Measurements from ENCODE around the gene XYLT1.

Gene XYLT1

DNA sequence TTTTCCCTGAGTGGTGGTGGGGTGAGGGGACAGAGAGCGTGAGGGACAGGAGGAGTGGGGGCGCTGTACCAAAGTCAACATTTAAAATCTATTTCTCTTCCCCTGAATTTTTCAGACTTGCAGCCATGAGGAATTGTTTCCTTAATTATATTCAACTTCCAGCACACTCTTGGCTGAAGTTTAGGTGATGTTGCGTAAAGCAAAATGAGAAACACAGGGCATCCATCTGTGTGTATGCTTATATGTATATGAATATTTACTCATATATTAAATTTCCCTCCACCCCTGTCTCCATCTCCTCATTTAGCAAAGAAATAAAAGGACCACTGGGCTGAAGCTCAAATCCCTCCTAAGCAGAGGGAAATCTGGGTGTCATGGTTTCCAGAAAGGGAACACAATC is 218.1 kb downstream of the XYLT1 start:
- DNase-seq (ENCODE audit: low read depth in 2 of 2), result no peak

DNA sequence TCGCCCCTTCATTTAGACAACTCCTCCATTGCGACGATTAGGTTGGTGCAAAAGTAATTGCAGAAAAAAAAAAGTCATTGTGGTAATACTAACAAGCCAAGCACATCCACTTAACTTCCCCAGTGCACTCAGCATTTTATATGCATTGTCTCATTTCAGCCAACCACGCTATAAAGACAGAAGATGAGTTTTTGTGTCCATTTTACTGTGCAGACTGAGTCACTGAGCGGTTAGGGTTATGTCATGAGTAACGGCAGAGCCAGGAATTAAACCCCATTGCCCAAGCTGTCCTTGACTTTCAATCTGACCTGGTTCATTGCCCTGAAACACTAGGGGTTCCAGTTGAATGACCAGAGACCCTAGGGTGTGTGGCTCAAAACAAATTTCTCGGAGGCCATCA is 218.7 kb downstream of the XYLT1 start:
- no peak for DNase-seq (ENCODE audit: low read depth in 2 of 2)

DNA sequence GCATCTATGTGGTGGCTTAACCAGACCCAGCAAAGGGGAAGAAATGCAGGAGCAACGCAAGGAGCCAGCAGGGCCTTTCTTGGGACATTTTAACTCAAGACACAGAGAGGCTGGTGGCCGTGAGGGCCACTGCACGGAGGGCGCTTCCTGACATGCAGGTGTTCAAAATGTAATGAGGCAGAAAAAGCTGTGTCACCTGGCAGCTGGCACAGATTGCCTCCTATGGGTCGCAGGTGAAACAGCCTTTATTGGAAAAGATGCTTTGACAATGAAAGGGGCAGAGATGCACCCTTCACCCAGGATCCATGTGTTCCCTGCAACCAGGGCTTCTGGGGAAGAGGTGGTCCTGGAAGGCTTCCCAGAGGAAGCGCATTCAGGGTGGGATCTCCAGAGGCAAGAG is 219.3 kb downstream of the XYLT1 start:
- DNase-seq (ENCODE audit: low read depth in 2 of 2), result no peak

DNA sequence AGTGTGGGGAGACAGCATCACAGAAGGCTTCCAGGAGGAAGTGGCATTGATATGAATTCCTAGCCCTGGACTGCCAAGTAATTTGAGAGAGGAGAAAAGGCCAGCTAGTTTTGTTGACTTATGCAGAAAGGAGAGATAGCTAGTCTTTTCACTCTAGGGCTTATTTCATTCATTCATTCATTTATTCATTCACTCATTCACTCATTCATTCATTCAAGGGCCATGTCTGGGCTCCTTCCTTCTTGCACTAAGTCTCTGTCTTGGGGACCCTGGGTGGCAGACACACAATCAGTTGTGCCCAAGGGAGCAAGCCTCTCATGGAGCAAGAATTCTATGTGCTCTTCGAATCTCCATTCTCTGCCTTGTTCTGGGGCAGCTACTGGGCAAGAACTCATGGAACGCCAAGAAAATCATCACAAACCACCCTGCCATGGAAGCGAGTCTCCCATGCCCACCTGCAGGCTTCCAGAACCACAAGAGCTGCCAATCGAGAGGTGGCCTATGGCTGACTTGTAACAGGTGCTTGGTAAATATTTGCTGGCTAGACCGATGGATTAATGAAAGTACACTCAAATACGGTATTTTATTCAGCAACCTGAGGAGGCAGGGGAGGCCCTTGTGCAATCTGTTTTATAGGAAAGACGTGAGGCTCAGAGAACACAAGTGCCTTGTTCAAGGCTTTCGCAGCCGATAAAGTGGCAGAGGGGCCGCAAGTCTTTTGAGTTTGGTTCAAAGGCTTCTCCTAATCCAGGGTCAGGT is 223.6 kb downstream of the XYLT1 start:
- no peak for DNase-seq (ENCODE audit: low read depth in 2 of 2)

DNA sequence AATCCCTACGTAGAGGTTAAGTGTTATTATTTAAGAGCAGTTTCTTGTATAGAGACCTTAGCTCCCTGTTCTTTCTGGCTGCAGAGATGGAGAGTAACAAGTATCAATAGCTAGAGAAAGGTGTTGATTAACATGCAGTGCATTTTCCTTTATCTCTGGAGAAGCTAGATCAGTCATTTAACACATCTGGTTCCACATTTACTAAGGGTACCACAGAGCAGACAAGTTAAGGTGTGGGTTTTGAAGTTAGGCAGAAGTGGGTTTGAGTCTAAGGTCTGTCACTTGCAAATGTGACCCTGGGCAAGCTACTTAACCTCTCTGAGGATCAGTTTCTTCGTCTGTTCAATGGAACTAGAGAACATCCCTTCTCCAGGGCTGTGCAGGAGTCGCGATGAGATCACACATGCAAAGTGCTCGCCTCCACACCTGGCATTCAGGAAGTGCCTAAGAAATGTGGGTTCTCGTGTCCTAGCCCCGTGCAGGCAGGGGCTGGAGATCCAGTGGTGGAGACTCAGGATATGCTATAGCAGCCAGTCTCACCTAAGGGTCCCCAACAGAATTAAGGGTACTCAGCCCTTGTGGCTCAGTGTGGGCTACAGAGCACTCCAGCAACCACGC is 224.4 kb downstream of the XYLT1 start:
- no peak for DNase-seq (ENCODE audit: low read depth in 2 of 2)

DNA sequence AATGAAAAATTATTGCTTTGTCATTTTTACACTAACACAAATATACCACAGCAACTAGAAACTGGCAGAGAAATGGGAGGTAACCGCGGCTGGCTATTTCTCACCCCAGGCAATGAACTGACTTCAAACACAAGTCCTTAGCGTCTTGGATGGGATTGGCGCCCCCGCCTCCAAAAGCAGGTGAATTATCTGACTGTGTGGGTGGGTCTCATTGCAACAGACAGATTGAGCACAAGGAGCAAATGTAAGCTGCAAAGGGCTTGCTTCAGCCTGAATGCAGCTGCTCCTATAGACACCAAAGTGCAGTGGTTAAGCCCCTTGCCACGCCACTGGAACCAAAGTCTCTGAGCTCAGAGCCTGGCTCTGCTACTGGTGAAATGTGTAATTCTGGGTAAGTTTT is 225.0 kb downstream of the XYLT1 start:
- no peak for DNase-seq (ENCODE audit: low read depth in 2 of 2)

DNA sequence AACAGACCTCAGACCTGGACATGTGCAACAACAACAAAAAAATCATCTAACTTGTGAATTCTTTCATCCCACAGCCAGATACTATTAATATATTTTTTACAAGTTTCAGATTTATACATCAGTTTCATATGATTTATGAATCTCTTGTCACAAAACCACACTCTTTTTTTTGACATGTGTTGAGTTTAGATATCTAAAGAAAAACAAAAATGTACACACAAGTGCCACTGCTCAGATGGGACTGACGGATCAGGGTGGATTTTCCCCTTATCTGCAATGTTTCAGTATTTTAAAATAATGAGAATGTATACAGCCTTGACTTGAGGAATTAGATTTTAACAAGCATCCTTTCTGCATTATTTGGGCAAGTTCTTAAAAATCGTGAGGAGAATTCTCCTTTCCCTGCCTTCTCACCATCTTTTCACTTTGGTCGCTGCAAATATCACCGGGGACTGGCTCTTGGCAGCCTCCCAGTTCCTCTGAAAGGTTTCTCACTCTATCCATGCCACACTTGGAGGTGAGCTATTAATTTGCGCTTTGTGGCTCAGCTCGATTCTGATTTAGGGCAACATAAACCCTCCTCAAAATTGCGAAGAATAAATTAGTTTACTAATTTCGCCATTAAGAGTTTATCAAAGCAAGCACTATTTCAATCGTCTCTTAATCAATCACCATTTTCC is 225.7 kb downstream of the XYLT1 start:
- DNase-seq (ENCODE audit: low read depth in 2 of 2), result no peak

DNA sequence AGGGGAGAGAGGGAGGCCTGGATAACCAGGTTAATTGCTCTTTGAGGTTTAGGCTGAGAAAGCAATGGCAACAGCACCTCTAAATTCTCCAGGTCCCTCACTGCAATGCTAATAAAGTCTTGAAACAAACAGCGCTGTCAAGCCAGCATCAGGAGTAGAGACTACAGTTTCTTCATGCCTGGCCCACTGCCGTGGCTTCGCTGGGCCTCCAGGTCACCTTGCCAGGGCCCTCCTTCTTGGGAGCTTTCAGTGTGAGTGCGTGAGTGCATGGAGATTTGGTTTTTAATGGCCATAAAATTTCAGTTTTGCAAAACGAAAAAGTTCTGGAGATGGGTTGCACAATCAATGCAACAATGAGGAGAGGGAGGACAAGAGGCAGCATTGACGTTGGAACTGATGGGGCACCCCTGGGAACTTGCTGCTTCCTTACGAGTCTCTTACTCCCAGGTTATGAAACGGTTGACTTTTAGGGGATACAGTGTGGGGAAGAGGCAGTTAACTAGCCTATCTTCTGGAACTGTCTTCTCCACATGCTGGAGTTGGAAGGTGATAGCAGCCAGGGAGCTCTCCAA is 229.4 kb downstream of the XYLT1 start:
- no peak for DNase-seq (ENCODE audit: low read depth in 2 of 2)

DNA sequence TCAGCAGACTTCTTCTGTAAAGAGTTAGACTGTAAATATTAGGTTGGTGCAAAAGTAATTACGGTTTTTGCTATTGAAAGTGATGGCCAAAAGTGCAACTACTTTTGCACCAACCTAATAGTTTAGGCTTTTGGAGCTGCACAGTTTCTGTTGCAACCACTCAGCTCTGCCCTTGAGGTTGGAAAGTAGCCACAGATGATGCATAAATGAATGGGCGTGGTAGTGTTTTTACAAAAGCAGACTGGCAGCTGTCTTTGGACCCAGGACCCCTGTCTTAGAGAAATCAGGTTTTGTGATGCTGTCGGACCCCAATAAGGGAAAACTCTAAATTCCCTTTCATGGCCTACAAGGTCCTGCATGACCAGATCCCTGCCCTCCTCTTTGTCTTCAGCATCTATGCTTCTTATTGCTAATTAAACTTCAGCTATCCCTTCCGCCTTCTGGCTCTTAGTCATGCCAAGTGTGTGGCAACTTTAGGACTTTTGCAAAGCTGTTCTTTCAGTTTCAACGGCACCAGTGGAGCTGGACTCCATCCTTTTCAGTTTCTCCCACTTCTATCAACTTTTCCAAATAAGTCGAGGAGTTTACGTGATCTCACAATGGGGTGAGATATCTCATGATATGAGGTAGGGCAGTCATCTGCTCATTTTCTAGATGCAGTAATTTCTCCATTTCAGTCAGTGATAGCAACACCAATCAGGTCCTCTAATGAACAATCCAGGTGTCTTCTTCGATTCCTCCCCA is 232.3 kb downstream of the XYLT1 start:
- DNase-seq (ENCODE audit: low read depth in 2 of 2), result no peak

DNA sequence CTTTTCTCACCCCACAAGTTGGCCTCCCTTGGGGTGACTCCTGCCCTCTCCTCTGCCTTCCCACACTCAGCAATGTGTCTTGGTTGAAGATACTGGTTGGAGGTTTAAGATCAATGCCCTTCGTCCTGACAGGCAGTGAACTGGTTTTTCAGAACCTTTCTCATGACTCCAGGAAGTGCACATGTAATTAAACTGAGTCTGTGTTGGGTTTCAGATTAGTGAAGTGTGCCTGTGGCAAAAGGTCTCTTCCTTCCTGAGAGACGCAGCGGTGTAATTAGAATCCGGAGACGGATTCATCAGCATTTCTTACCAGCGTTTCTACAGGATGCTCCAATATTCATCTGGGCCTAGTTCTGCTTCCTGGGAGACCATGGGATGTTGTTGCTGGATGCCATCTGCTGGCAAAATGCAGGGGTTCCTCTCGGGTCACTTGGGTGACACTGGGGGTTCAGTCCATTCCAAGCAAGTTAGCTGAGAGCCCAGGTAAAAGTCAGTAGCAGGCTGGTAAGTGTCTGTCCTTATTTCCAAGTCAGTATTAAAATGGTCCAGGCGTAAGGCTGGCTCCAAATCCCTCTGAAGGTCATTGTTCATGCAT is 233.3 kb downstream of the XYLT1 start:
- no peak for DNase-seq (ENCODE audit: low read depth in 2 of 2)

DNA sequence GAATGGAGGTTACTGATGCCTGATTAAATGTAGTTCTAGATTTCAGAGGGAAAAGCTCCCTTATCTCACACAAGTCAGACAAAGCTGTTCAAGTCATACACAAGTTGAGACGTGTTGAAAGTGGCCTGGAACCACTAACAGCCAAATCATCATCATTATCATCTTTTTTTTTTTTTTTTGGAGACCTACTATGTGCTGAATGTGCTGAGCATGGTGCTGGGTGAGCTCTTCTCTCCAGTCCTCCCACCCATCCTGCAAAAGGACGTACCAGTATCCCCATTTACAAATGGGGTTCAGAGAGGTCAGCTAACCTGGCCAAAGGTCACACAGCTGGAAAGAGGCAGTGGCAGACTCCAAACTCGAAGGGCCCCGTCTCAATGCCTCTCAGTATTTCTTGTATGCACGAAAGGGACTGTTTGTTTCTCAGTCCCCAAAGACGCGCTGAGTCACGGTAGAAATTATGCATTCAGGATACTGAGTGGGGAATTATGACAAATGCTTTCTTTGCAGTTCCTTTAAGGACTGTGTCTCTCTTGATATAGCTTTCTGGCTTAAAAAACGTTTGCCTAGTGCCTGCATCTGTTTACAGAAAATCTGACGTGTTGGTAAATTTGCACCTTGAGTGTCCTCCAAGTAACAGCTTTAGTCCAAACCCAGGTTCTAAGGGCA is 235.5 kb downstream of the XYLT1 start:
- no peak for DNase-seq (ENCODE audit: low read depth in 2 of 2)

DNA sequence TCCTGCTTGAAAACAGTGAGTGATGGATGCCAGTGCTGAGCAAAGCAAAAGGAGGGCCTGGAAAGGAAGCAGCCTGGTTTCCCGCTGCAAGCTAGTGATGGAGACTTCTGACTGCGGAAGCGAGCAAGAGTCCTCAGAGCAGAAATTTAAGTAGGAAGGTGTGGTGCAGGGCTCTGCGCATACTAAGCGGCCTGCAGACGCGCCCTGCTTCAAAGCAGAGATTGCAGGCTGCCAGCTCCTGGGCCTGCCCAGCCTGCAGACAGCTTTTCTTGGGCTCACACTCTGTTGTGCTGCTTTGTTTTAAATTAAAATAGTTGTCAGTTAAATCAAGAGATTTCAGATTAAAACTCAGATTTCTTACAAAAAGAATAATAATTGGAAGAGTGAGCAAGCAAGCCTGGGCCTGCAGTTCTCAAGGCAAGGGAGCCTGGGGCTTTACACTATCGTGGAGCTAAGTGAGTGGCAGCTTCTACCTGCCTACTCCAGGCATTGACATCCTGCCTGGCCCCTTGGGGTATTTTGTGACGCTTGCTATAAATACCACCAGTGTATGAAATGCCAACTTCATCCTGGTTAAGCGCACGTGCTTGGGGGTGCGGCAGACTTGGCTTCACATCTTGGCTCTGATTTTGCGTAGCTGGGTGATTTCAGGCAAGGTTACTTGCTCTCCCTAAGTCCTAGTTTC is 237.3 kb downstream of the XYLT1 start:
- no peak for DNase-seq (ENCODE audit: low read depth in 2 of 2)

DNA sequence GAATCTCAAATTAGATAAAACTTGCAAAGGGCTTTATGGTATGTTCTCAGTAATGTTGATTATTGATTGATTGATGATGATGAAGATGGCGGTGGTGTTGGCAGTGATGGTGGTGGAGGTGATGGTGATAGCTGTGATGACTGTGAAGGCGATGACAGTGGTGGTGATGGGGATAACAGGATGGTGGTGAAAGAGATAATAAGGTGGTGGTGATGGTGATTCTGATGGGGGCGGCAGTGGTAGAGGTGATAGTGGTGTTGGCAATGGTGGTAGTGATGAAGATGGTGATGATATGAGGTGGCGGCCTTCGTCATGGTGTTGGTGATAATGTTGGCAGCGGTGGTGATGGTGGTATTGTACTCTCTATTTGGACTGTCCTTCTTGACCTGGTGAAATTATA is 238.3 kb downstream of the XYLT1 start:
- no peak for DNase-seq (ENCODE audit: low read depth in 2 of 2)

DNA sequence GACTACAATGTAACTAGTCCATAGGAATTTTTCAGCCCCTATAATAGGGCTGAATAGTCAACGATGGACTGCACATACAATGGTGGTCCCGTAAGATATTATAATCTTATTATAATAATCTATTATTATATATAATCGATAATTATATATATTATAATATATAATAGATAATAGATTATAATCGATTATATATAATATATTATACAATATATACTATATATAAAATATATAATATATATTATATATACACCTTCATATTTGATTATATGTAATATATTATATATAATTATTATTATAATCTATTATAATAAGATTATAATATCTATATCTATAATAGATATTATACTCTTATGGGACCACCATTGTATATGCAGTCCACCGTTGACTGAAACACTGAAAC is 238.8 kb downstream of the XYLT1 start:
- no peak for DNase-seq (ENCODE audit: low read depth in 2 of 2)

DNA sequence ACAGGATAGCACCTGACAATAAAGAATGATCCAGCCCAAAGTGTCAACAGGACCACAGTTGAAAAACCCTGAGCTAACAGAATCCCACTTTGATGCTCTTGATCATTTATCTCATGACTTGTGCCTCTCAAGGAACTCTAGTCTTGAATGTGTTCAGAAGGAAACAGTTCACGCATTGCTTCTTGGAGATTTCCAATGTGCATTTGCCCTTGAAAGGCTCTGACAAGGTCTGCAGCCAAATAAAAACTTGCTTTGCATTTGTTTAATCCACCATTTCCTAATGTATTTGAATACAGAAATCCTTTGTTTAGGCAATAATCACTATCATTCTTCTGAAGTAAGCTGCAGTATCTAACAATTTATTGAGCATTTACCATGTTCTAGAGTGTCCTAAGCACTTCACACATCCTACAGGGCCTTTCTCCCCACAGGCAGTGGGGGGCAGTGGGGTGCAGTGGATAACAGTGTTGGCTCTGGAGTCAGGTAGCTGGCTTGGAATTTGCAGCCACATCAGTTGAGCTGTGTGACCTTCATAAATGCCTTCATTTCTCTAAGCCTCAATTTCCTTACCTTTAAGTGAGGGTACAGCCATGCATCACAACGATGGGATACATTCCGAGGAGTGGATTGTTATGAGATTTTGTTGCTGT is 239.7 kb downstream of the XYLT1 start:
- no peak for DNase-seq (ENCODE audit: low read depth in 2 of 2)

DNA sequence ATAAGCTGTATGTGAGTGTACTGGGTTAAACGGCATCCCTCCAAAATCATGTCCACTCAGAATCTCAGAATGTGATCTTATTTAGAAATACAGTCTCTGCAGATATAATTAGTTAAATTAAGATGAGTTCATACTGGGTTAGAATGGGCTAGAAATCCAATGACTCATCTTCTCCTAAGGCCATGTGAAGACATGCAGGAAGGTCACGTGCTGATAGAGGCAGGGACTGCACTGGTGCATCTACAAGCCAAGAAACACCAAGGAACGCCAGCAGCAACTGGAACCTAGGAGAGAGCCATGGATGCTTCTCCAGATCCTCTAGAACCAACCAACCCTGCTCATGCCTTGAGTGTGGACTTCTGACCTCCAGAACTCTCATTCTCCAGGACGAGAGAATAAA is 241.0 kb downstream of the XYLT1 start:
- DNase-seq (ENCODE audit: low read depth in 2 of 2), result no peak

DNA sequence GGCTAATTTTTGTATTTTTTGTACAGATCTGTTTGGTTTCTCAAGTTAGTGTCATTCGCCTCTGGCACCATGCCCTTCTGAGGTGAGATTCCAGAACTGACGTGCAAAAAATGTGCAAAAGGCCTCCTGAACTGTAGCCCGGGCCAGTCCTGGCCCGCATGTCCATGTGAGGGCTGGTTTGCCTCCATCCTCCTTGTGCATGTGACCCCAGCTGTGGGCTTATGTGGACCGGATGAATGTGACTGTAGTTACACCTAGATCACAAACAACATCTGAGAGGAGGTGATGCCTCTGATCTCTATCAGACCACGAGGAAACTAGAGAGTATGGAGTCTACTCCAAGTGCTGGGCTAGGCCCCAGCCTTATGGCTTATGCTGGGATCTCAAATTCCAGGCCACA is 241.6 kb downstream of the XYLT1 start:
- no peak for DNase-seq (ENCODE audit: low read depth in 2 of 2)

DNA sequence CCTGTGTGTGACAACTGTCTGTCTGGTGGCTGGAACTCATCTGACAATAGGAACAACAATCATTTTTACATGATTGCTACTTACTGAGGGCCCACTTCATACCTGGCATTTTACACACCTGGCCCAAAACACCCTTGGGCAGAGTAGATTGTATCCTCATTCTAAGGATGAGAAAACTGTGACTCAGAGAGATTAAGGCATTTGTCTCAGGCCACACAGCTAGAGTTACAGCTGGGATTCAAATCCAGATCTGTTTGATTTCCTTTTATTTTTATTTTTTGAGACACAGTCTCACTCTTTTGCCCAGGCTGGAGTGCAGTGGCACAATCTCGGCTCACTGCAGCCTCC is 242.1 kb downstream of the XYLT1 start:
- no peak for DNase-seq (ENCODE audit: low read depth in 2 of 2)

DNA sequence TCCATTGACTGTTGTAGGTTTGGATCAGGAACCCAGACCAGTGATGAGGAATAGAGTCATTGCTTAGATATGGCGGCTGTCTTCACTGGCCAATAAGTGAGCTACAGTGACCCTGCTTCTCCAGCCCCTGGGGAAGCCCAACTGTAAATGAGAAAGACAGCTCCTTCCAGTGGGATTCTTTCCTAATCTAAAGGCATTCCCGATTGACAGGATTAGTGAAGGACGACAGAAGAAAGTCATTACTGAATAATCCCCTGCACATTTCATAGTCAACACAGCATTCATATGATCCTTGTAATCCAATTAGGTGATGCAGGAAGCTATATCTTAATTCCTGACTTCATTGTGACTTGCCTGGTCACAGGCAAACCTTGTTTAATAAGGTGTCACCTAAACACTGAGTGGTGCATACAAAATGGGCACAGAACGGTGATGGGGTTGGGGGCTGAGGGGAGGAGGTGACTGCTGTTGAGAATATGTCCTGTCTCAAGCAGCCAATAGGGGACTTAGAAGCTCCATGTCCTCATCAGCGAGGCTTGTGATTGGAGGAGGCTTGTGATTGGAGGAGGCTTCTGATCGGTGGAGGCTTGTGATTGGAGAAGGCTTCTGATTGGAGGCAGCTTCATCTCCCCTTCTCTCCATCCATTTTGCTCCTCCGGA is 242.6 kb downstream of the XYLT1 start:
- no peak for DNase-seq (ENCODE audit: low read depth in 2 of 2)

DNA sequence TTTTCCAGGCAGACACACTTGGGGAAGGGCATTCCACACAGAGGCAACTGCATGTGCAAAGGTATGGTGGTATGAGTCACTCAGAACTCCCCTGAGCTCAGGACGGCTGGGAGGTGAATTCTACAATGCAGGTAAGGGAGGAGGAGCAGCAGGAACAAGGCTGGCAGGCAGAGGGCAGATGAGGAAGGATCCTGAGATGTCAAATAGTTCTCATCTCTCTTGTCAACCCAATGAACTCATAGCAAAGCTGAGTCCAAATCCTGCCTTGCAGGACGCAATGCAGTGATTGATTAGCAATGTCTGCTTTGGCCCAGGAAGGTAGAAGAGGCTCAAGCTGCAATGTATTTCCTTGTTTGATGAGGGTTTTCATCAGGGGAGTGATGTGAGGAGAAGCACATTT is 243.5 kb downstream of the XYLT1 start:
- DNase-seq (ENCODE audit: low read depth in 2 of 2), result no peak

Measured in stimulated activated CD4-positive, alpha-beta T cell treated with anti-CD3 and anti-CD28 coated beads, Interleukin-4, amount 100 ng/mL, for 48 hours (primary cell).